WTC11 (cell line): ENCODE results near the gene PPP1R37. TPM values are rescaled to one million over a fixed set of nuclear protein-coding genes. Genes with fewer than 3 reads are reported as not detected.

Experiments
- ATAC-seq: fragments of 200-7000 bp; cut with Tn5 transposase; 2 replicates; pipeline ENCODE4 v1.10.0; 2021; ENCODE audit warnings: mild to moderate bottlenecking, moderate library complexity
- CTCF ChIA-PET: fragments of 300-600 bp; sonication (Branson Sonifier 250); formaldehyde crosslinking; loops from one replicate; lab custom pipeline; 2021; ENCODE audit warnings: antibody characterized with exemption; lab: Charles Lee
- POLR2A ChIA-PET: fragments of 350-600 bp; sonication (Branson Sonifier 250); formaldehyde crosslinking; loops from one replicate; lab custom pipeline; 2021; ENCODE audit warnings: antibody characterized with exemption; lab: Charles Lee
- DNase-seq: peaks from one replicate; pipeline ENCODE4 v3.0.0; 2021; ENCODE audit warnings: low spot score
- H3K27ac Mint-ChIP-seq: 2 replicates; pipeline ENCODE4 v1.8.0; 2021; ENCODE audit warnings: mixed read lengths
- H3K27me3 Mint-ChIP-seq: 2 replicates; pipeline ENCODE4 v1.8.0; 2021; ENCODE audit warnings: low read depth, mild to moderate bottlenecking, moderate library complexity, mixed read lengths
- H3K36me3 Mint-ChIP-seq: 2 replicates; pipeline ENCODE4 v1.8.0; 2021; ENCODE audit warnings: mixed read lengths
- H3K4me1 Mint-ChIP-seq: 2 replicates; pipeline ENCODE4 v1.8.0; 2022; ENCODE audit warnings: mixed read lengths
- H3K4me3 Mint-ChIP-seq: 2 replicates; pipeline ENCODE4 v1.8.0; 2021; ENCODE audit warnings: mild to moderate bottlenecking, moderate library complexity, mixed read lengths
- H3K9me3 Mint-ChIP-seq: 2 replicates; pipeline ENCODE4 v1.8.0; 2021; ENCODE audit warnings: mixed read lengths
- AFF4 ChIP-seq: sonication (generic); formaldehyde crosslinking; IDR thresholded peaks from 2 replicates; pipeline ENCODE4 v1.8.1; 2023; ENCODE audit warnings: mild to moderate bottlenecking, missing genetic modification reagents, borderline replicate concordance
- AR ChIP-seq: fragments of 250-450 bp; sonication (Bioruptor Pico); IDR thresholded peaks from 2 replicates; pipeline ENCODE4 v1.9.0; 2021; ENCODE audit warnings: mild to moderate bottlenecking
- ATF1 ChIP-seq: sonication (generic); formaldehyde crosslinking; IDR thresholded peaks from 2 replicates; pipeline ENCODE4 v1.8.1; 2023; ENCODE audit warnings: mild to moderate bottlenecking, moderate library complexity, missing genetic modification reagents
- CTCF ChIP-seq: fragments of 200-600 bp; IDR thresholded peaks from 2 replicates; pipeline ENCODE4 v1.8.0; 2022; ENCODE audit warnings: antibody characterized with exemption
- ESRRA ChIP-seq: sonication (generic); formaldehyde crosslinking; IDR thresholded peaks from 2 replicates; pipeline ENCODE4 v1.8.1; 2022; ENCODE audit warnings: mild to moderate bottlenecking, missing genetic modification reagents, borderline replicate concordance
- ETV6 ChIP-seq: sonication (generic); formaldehyde crosslinking; IDR thresholded peaks from 2 replicates; pipeline ENCODE4 v1.8.1; 2022; ENCODE audit warnings: mild to moderate bottlenecking, missing genetic modification reagents
- FOXK1 ChIP-seq: sonication (generic); formaldehyde crosslinking; IDR thresholded peaks from 2 replicates; pipeline ENCODE4 v1.8.0; 2022; ENCODE audit warnings: mild to moderate bottlenecking, moderate library complexity, missing genetic modification reagents
- GABPB1 ChIP-seq: sonication (generic); formaldehyde crosslinking; IDR thresholded peaks from 2 replicates; pipeline ENCODE4 v1.8.1; 2023; ENCODE audit warnings: mild to moderate bottlenecking, missing genetic modification reagents
- MXD4 ChIP-seq: fragments of 250-450 bp; sonication (Bioruptor Pico); IDR thresholded peaks from 2 replicates; pipeline ENCODE4 v1.8.0; 2021; ENCODE audit warnings: mild to moderate bottlenecking, moderate library complexity, borderline replicate concordance
- NFE2L1 ChIP-seq: sonication (generic); formaldehyde crosslinking; IDR thresholded peaks from 2 replicates; pipeline ENCODE4 v1.8.1; 2023; ENCODE audit warnings: missing genetic modification reagents
- NR1H2 ChIP-seq: sonication (generic); formaldehyde crosslinking; IDR thresholded peaks from 2 replicates; pipeline ENCODE4 v1.9.0; 2021; ENCODE audit warnings: mild to moderate bottlenecking, moderate library complexity, missing genetic modification reagents
- NR2C2 ChIP-seq: sonication (generic); formaldehyde crosslinking; IDR thresholded peaks from 2 replicates; pipeline ENCODE4 v1.8.0; 2022; ENCODE audit warnings: mild to moderate bottlenecking, missing genetic modification reagents
- SMAD3 ChIP-seq: sonication (generic); formaldehyde crosslinking; IDR thresholded peaks from 2 replicates; pipeline ENCODE4 v1.8.0; 2022; ENCODE audit warnings: missing genetic modification reagents, mild to moderate bottlenecking, borderline replicate concordance
- SMAD4 ChIP-seq: sonication (generic); formaldehyde crosslinking; IDR thresholded peaks from 2 replicates; pipeline ENCODE4 v1.8.0; 2022; ENCODE audit warnings: mild to moderate bottlenecking, missing genetic modification reagents
- SOX15 ChIP-seq: fragments of 250-450 bp; sonication (Bioruptor Pico); IDR thresholded peaks from 2 replicates; pipeline ENCODE4 v1.9.0; 2021; ENCODE audit warnings: mild to moderate bottlenecking
- SP1 ChIP-seq: sonication (generic); formaldehyde crosslinking; conservative IDR thresholded peaks from 2 replicates; pipeline ENCODE4 v1.8.1; 2022; ENCODE audit warnings: missing genetic modification reagents
- TCF7 ChIP-seq: sonication (generic); formaldehyde crosslinking; IDR thresholded peaks from 2 replicates; pipeline ENCODE4 v1.8.0; 2022; ENCODE audit warnings: mild to moderate bottlenecking, low read depth, missing genetic modification reagents, moderate library complexity
- ZNF138 ChIP-seq: sonication (generic); formaldehyde crosslinking; conservative IDR thresholded peaks from 2 replicates; pipeline ENCODE4 v1.8.1; 2022; ENCODE audit warnings: mild to moderate bottlenecking, moderate library complexity, missing genetic modification reagents
- ZNF232 ChIP-seq: sonication (generic); formaldehyde crosslinking; IDR thresholded peaks from 2 replicates; pipeline ENCODE4 v1.8.0; 2022; ENCODE audit warnings: mild to moderate bottlenecking, missing genetic modification reagents
- ZNF416 ChIP-seq: fragments of 250-450 bp; sonication (Bioruptor Pico); IDR thresholded peaks from 2 replicates; pipeline ENCODE4 v1.9.0; 2021; ENCODE audit warnings: mild to moderate bottlenecking, inconsistent platforms
- ZNF425 ChIP-seq: fragments of 250-450 bp; sonication (Bioruptor Pico); conservative IDR thresholded peaks from 2 replicates; pipeline ENCODE4 v1.9.0; 2021; ENCODE audit warnings: mild to moderate bottlenecking
- ZSCAN18 ChIP-seq: fragments of 250-450 bp; sonication (Bioruptor Pico); IDR thresholded peaks from 2 replicates; pipeline ENCODE4 v2.1.2; 2022; ENCODE audit warnings: mild to moderate bottlenecking, moderate library complexity
- total RNA-seq: library from RNA; stranded (reverse); gene quantifications from 3 replicates; pipeline ENCODE4 v1.2.3, GENCODE V29; 2021

PPP1R37 gene
- total RNA-seq, 1 experiment from 2014 or later: 35.4 TPM

- H3K36me3 Mint-ChIP-seq: no peaks in the 10 kb centered on the region
- CTCF ChIA-PET: interaction anchor here (0.6 to 5.9 kb wide), 27 partner anchors 8 to 176 kb away, joined by 3 to 73 read pairs (median 4); partner anchors contain the start of genes BLOC1S3, MARK4 and TRAPPC6A
- POLR2A ChIA-PET: interaction anchor here (0.5 to 1.3 kb wide), 3 partner anchors 16 to 264 kb away, joined by 3 to 5 read pairs (median 3); partner anchors contain the start of gene BLOC1S3
These were observed 69.7 kb downstream of the PPP1R37 start for GRCh38 chr19:45162608-45163143.

GRCh38 chr19:45163156-45163555, 70.2 kb downstream of the PPP1R37 start:
- CTCF ChIA-PET: interaction anchor here (2.4 to 5.9 kb wide), 3 partner anchors 11 to 16 kb away, joined by 19 to 73 read pairs (median 20); partner anchors contain the start of genes BLOC1S3 and TRAPPC6A
- Mint-ChIP-seq H3K9me3 (no peaks in the 10 kb centered on the region), H3K4me3 (no peak overlapping the region), H3K36me3 (no peaks in the 10 kb centered on the region), H3K27me3 (peaks cover 5% of the 10 kb centered on the region), H3K27ac (no peak overlapping the region), H3K4me1 (peaks cover 12% of the 10 kb centered on the region)
- POLR2A ChIA-PET: no interaction called here
- ATAC-seq (no peak), DNase-seq (no peak)
- TF ChIP-seq GABPB1 (CRISPR knock-in tag) (no peak), NR1H2 (CRISPR knock-in tag) (no peak), TCF7 (CRISPR knock-in tag) (no peak), ESRRA (CRISPR knock-in tag) (no peak), AR (CRISPR knock-in tag) (no peak), ZNF416 (CRISPR knock-in tag) (no peak), MXD4 (no peak), SMAD3 (no peak), ZSCAN18 (CRISPR knock-in tag) (no peak), ZNF425 (CRISPR knock-in tag) (no peak), AFF4 (no peak), SP1 (no peak), ZNF138 (CRISPR knock-in tag) (no peak), SMAD4 (CRISPR knock-in tag) (no peak), FOXK1 (CRISPR knock-in tag) (no peak), ATF1 (CRISPR knock-in tag) (no peak)

More at GRCh38 chr19:45162608-45163143, 69.7 kb downstream of the PPP1R37 start:
- peaks cover 12% of the 10 kb centered on the region for H3K4me1 Mint-ChIP-seq
- peaks cover 10% of the 10 kb centered on the region for H3K27me3 Mint-ChIP-seq
- no peak for TF ChIP-seq NR2C2 (CRISPR knock-in tag)
- no peak for TF ChIP-seq CTCF
- no peak for TF ChIP-seq SOX15 (CRISPR knock-in tag)
- no peak for TF ChIP-seq ETV6
- no peak for TF ChIP-seq ZNF232
- no peak for TF ChIP-seq NFE2L1
- DNase-seq (no peak), ATAC-seq (no peak)
- no peak overlapping the region for H3K4me3 Mint-ChIP-seq
- H3K27ac Mint-ChIP-seq: no peak overlapping the region
- H3K9me3 Mint-ChIP-seq: no peaks in the 10 kb centered on the region
